HFF-Myc (cell line): ENCODE measurements around the gene ZNF12.

ENCODE experiments used
- DNase-seq: peaks from one replicate; pipeline ENCODE4 v3.0.0-alpha.2; 2011; ENCODE audit warnings: low read depth; ENCODE audit errors: extremely low read depth
- H3K4me3 ChIP-seq: replicated peaks from 2 replicates; pipeline ENCODE4 v1.5.1; 2011; ENCODE audit warnings: low read depth, mild to moderate bottlenecking, control low read depth, low read length
- CTCF ChIP-seq: IDR thresholded peaks from 2 replicates; pipeline ENCODE4 v1.5.1; 2012; ENCODE audit warnings: mild to moderate bottlenecking, low read depth, low read length, control low read depth; ENCODE audit errors: missing control alignments

The ZNF12 gene

GRCh38 chr7:6654113-6654841 is 52.5 kb downstream of the ZNF12 start:
- H3K4me3 ChIP-seq, result no peak overlapping the region
- no peak for DNase-seq
- TF ChIP-seq CTCF, result no peak

GRCh38 chr7:6653071-6654003 is 53.4 kb downstream of the ZNF12 start:
- no peak for DNase-seq
- no peak overlapping the region for H3K4me3 ChIP-seq
- TF ChIP-seq CTCF, result no peak

- no peak overlapping the region for H3K4me3 ChIP-seq
- no peak for DNase-seq
- TF ChIP-seq CTCF, result no peak
Observed at GRCh38 chr7:6652446-6653011, 54.2 kb downstream of the ZNF12 start.

GRCh38 chr7:6651851-6652445 is 54.8 kb downstream of the ZNF12 start:
- H3K4me3 ChIP-seq, result no peak overlapping the region
- no peak for DNase-seq
- TF ChIP-seq CTCF, result no peak

GRCh38 chr7:6650521-6651011 is 56.2 kb downstream of the ZNF12 start:
- no peak for TF ChIP-seq CTCF
- DNase-seq, result no peak
- no peak overlapping the region for H3K4me3 ChIP-seq

GRCh38 chr7:6650086-6650485 is 56.7 kb downstream of the ZNF12 start:
- no peak overlapping the region for H3K4me3 ChIP-seq
- TF ChIP-seq CTCF, result no peak
- DNase-seq, result no peak
